Osteocyte (in vitro differentiated cells): ENCODE results near the gene DENND2A. TPM values are rescaled to one million over a fixed set of nuclear protein-coding genes. Genes with fewer than 3 reads are reported as not detected.

ENCODE experiments used
- DNase-seq: peaks from one replicate; pipeline ENCODE4 v3.0.0; 2021; ENCODE audit warnings: mixed read lengths; ENCODE audit not compliant: unreplicated experiment; ENCODE audit errors: extremely low spot score
- H3K27ac Mint-ChIP-seq: one replicate; pipeline ENCODE4 v1.8.0; 2021; ENCODE audit warnings: mild to moderate bottlenecking, mixed read lengths; ENCODE audit not compliant: unreplicated experiment
- H3K27me3 Mint-ChIP-seq: one replicate; pipeline ENCODE4 v1.8.0; 2021; ENCODE audit warnings: mixed read lengths; ENCODE audit not compliant: unreplicated experiment
- H3K36me3 Mint-ChIP-seq: one replicate; pipeline ENCODE4 v1.8.0; 2021; ENCODE audit warnings: mixed read lengths; ENCODE audit not compliant: unreplicated experiment
- H3K4me1 Mint-ChIP-seq: one replicate; pipeline ENCODE4 v1.8.0; 2021; ENCODE audit warnings: mixed read lengths; ENCODE audit not compliant: unreplicated experiment
- H3K4me3 Mint-ChIP-seq: one replicate; pipeline ENCODE4 v1.8.0; 2021; ENCODE audit warnings: mild to moderate bottlenecking, moderate library complexity, mixed read lengths; ENCODE audit not compliant: unreplicated experiment
- H3K9me3 Mint-ChIP-seq: one replicate; pipeline ENCODE4 v1.8.0; 2021; ENCODE audit warnings: mixed read lengths; ENCODE audit not compliant: unreplicated experiment
- total RNA-seq: library from RNA; stranded (reverse); gene quantifications from 2 replicates; pipeline ENCODE4 v1.2.1, GENCODE V29; 2021
- TF ChIP-seq, protein P1 (sequence below): fragments of 200-600 bp; sonication (generic); IDR thresholded peaks from 2 replicates; pipeline ENCODE4 v1.5.0; 2021; ENCODE audit warnings: antibody characterized with exemption, mild to moderate bottlenecking, moderate library complexity

Gene DENND2A
- total RNA-seq, 1 donor from 2014 or later: 53.3 TPM

DNA sequence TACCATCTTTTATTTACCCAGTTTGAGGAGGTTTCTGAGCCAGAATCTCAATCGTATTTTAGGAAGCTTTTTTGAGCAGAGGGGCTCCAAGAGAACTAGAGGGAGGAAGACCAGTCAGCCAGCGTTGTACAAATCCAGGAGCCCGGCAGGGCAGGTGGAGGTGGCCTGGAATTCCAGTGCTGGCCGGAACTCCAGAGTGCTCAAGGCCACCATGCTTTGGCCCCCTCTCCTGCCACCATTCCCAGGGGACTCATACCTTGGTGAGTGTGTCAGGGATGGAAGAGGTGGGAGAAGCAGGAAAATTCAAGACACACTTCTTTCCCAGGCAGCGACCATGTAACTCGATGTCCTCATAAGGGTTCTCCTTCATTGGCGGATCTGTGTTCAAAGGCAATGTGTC, 55.3 kb downstream of the DENND2A start:
- no peak for DNase-seq
- no peaks in the 10 kb centered on the region for H3K4me1 Mint-ChIP-seq
- H3K27ac Mint-ChIP-seq: no peak overlapping the region
- no peak overlapping the region for H3K4me3 Mint-ChIP-seq
- H3K9me3 Mint-ChIP-seq: no peaks in the 10 kb centered on the region
- H3K36me3 Mint-ChIP-seq: peaks cover 38% of the 10 kb centered on the region
- TF ChIP-seq, protein P1, sequence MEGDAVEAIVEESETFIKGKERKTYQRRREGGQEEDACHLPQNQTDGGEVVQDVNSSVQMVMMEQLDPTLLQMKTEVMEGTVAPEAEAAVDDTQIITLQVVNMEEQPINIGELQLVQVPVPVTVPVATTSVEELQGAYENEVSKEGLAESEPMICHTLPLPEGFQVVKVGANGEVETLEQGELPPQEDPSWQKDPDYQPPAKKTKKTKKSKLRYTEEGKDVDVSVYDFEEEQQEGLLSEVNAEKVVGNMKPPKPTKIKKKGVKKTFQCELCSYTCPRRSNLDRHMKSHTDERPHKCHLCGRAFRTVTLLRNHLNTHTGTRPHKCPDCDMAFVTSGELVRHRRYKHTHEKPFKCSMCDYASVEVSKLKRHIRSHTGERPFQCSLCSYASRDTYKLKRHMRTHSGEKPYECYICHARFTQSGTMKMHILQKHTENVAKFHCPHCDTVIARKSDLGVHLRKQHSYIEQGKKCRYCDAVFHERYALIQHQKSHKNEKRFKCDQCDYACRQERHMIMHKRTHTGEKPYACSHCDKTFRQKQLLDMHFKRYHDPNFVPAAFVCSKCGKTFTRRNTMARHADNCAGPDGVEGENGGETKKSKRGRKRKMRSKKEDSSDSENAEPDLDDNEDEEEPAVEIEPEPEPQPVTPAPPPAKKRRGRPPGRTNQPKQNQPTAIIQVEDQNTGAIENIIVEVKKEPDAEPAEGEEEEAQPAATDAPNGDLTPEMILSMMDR: no peak
- no peaks in the 10 kb centered on the region for H3K27me3 Mint-ChIP-seq

DNA sequence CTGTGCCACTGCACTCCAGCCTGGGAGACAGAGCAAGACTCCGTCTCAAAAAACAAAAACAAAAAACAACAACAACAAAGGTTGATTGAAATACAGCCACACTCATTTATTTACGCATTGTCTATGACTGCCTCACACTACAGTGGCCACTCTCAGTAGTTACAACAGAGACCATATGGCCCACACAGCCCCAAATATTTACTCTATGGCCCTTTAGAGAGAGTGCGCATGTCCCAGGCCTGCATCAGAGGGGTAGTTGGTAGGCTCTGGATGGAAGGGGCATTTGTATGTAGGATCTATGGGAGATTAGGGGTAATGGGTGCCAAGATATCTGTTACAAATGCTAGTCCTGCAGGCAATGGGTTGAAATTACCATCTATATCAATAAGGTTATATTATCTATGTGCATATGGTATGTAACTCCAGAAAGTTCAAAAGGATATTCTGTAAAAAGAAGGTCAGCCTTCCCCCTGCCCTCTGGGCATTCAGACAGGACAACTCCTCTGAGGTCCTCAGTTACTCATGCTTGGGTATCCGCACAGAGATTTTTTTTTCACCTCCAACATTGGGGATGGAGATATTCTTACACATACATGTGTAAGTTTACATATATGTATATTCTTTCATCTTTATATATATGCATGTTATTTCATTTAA, 56.3 kb downstream of the DENND2A start:
- Mint-ChIP-seq H3K4me3 (no peak overlapping the region), H3K27ac (no peak overlapping the region), H3K36me3 (peaks cover 38% of the 10 kb centered on the region), H3K4me1 (no peaks in the 10 kb centered on the region), H3K9me3 (no peaks in the 10 kb centered on the region), H3K27me3 (no peaks in the 10 kb centered on the region)
- no peak for DNase-seq
- TF ChIP-seq, protein P1: no peak

DNA sequence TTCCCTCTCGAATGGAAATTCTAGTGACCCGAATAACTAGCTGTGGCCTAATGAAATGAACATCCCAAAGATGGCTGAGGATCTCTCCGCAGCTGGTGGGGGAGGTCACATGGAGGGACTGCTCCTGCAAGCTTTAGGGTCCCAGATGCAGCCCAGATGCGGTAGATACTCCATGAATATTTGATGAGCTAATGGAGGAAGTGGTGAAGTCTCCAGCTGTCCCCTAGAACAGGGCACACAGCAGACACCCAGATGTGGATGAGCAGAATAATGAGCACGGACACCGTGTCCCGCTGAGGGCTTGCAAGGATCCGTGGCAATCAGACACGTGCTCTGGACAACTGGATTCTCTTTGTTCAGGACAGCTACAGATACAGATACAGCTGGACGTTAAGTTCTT, 59.2 kb downstream of the DENND2A start:
- H3K9me3 Mint-ChIP-seq: no peaks in the 10 kb centered on the region
- TF ChIP-seq, protein P1: no peak
- no peak overlapping the region for H3K4me3 Mint-ChIP-seq
- no peaks in the 10 kb centered on the region for H3K27me3 Mint-ChIP-seq
- H3K4me1 Mint-ChIP-seq: peaks cover under 1% of the 10 kb centered on the region
- no peak overlapping the region for H3K27ac Mint-ChIP-seq
- no peak for DNase-seq
- H3K36me3 Mint-ChIP-seq: peaks cover 34% of the 10 kb centered on the region

DNA sequence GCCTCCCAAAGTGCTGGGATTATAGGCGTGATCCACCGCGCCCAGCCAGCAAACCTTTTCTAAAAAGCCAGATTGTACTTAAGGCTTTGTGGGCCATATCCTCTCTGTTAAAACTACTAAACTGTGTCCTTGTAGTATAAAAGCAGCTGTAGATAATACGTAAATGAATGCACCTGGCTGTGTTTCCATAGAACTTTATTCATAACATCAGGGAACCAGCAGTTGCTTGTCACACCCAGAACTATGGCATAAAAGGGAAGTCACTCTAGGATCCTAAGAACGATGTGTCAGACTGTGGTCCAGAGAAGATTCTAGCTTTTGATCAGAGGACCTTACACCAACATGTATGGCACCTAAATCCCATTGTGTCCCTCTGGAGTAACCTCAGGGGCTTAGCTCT, 63.0 kb downstream of the DENND2A start:
- DNase-seq: no peak
- TF ChIP-seq, protein P1: no peak
- H3K36me3 Mint-ChIP-seq: peaks cover 28% of the 10 kb centered on the region
- no peaks in the 10 kb centered on the region for H3K27me3 Mint-ChIP-seq
- no peak overlapping the region for H3K4me3 Mint-ChIP-seq
- no peak overlapping the region for H3K27ac Mint-ChIP-seq
- H3K4me1 Mint-ChIP-seq: peaks cover 3% of the 10 kb centered on the region
- H3K9me3 Mint-ChIP-seq: no peaks in the 10 kb centered on the region

DNA sequence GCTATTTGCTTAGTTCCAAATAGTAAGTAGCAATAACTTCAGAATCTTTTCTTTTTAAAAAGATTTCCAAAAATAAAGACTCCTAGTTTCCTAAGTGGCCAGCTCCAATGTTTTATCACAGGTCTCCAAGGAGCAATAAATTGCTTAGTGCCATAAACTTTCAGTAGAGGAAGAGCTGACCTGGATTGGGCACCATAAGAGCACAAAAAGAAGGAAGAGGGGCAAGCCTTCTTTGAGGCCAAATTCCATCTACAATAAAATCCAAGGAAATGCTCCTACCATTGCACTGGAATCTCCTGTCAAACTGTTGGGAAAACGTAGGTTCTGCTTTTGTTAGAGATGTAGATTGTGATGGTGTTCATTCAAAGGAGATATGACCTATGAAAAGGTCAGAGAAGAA, 64.0 kb downstream of the DENND2A start:
- Mint-ChIP-seq H3K4me1 (peaks cover 3% of the 10 kb centered on the region), H3K4me3 (no peak overlapping the region), H3K27me3 (no peaks in the 10 kb centered on the region), H3K9me3 (no peaks in the 10 kb centered on the region), H3K36me3 (peaks cover 29% of the 10 kb centered on the region), H3K27ac (no peak overlapping the region)
- TF ChIP-seq, protein P1: no peak
- no peak for DNase-seq
